Thoracic aorta (tissue), 2 donors: Measurements from ENCODE around the gene IDI1. TPM values are rescaled to one million over a fixed set of nuclear protein-coding genes. Genes with fewer than 3 reads are reported as not detected.

Experiments
- ATAC-seq: fragments of 150-250 bp; one replicate; pipeline ENCODE4 v1.8.0; 2017; ENCODE audit warnings: low read depth; ENCODE audit not compliant: insufficient number of reproducible peaks, low FRiP score
- DNase-seq: peaks from one replicate; pipeline ENCODE4 v3.0.0-alpha.2; 2020; ENCODE audit warnings: low spot score
- H3K27ac ChIP-seq, 2 donors: fragments of 200-600 bp; sonication (generic); 1 replicate in 1 of 2; 2 replicates in 1 of 2; pipeline ENCODE4 v1.5.1; 2016; ENCODE audit warnings: mild to moderate bottlenecking in 2 of 2, moderate library complexity in 2 of 2
- H3K27me3 ChIP-seq: fragments of 200-600 bp; sonication (generic); replicated peaks from 2 replicates; pipeline ENCODE4 v1.6.0; 2016; ENCODE audit warnings: mild to moderate bottlenecking; ENCODE audit not compliant: insufficient read depth
- H3K36me3 ChIP-seq: fragments of 200-600 bp; sonication (generic); one replicate; pipeline ENCODE4 v1.5.1; 2016
- H3K4me1 ChIP-seq, 2 donors: fragments of 200-600 bp; sonication (generic); 1 replicate in 1 of 2; 2 replicates in 1 of 2; pipeline versions ENCODE4 v1.5.1 to v1.6.0; 2016; ENCODE audit warnings: low read depth in 2 of 2, mild to moderate bottlenecking in 1 of 2; ENCODE audit not compliant: control insufficient read depth in 1 of 2
- H3K4me3 ChIP-seq: fragments of 200-600 bp; sonication (generic); 2 replicates; pipeline ENCODE4 v1.5.1; 2016; ENCODE audit warnings: mild to moderate bottlenecking
- H3K9me3 ChIP-seq: fragments of 200-600 bp; sonication (generic); 2 replicates; pipeline ENCODE4 v1.5.1; 2016
- total RNA-seq, 2 donors: library from RNA; depleted of rRNA; stranded (reverse); fragments of >200 nt; gene quantifications; one replicate each; pipeline versions ENCODE4 v1.1.0 to v1.2.3, GENCODE V29; 2016
- TF ChIP-seq, protein P1 (sequence below): fragments of 200-600 bp; sonication (generic); IDR thresholded peaks from one replicate; pipeline ENCODE4 v1.5.1; 2019; ENCODE audit warnings: antibody characterized with exemption

The IDI1 gene
- 10 to 100 TPM; 19.2 to 26.7 TPM for total RNA-seq

DNA sequence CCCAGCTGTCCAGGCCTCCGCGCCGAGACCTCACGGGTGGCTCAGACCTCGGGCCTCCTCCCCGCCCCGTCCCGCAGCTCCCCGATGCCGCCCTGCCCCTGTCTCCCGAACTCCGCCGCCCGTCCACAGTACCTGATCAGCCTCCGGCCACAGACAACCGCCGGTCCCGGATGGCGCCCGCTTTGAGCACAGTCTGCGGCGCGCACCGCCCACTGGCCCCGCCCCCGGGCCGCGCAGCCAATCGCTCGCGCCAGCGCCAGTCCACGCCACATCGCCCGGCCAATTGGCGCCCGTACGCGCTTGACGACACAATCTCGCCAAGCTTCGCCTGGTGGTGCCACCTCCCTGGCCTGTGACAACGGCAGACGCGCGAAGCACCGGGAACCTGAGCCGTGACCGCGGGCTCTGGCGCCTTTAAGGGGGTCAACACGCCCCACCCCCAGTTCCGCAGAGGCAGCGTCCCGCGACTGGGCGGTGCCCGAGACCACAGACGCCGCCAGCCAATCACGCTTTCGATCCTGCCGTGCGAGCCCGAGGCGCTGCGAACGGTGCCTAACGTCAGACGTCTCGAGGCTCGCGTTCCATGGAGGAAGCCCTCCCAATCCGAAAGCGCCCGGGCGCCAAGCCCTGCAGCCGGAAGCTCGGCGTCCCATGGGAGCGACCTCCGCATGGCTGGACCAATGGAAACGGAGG is at the start of gene IDI1:
Gene IDI1, minus strand, starts transcription at position 388 of the 693 bp plus-strand sequence. Its CDS starts 116 bp downstream, at position 272.
- no peaks in the 10 kb centered on the region for H3K9me3 ChIP-seq
- TF ChIP-seq, protein P1, sequence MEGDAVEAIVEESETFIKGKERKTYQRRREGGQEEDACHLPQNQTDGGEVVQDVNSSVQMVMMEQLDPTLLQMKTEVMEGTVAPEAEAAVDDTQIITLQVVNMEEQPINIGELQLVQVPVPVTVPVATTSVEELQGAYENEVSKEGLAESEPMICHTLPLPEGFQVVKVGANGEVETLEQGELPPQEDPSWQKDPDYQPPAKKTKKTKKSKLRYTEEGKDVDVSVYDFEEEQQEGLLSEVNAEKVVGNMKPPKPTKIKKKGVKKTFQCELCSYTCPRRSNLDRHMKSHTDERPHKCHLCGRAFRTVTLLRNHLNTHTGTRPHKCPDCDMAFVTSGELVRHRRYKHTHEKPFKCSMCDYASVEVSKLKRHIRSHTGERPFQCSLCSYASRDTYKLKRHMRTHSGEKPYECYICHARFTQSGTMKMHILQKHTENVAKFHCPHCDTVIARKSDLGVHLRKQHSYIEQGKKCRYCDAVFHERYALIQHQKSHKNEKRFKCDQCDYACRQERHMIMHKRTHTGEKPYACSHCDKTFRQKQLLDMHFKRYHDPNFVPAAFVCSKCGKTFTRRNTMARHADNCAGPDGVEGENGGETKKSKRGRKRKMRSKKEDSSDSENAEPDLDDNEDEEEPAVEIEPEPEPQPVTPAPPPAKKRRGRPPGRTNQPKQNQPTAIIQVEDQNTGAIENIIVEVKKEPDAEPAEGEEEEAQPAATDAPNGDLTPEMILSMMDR, result no peak
- H3K4me3 ChIP-seq, result peak within 1 kb of the TSS; percentile 93
- DNase-seq (peak; percentile 90), ATAC-seq (peak; percentile 96)
- H3K27me3 ChIP-seq, result no peaks in the 10 kb centered on the region
- H3K27ac ChIP-seq, result peak within 1 kb of the TSS; percentile 99 to 100
- no peaks in the 10 kb centered on the region for H3K36me3 ChIP-seq
- H3K4me1 ChIP-seq, result peaks cover 15 to 52% of the 10 kb centered on the region in 2 donors

DNA sequence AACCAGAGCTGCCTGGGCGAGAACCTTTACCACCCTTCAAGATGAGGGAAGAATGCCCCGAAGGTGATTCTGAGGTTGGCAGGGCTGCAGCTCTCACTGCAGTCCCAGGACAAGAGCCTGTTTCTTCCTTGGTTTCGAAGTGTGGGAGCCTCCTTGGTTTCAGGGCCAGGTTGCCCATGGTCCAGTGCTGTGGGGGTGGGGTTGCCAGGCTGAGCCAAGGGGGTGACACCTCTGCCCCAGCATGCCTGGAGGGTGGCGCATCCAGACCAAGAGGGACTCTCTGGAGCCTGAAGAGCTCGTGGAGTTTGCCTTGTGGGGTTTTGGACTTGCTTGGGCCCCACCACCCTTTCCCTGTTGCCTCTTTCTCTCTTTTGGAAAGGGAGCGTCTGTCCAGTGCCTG is 48.5 kb upstream of the IDI1 start:
- H3K27me3 ChIP-seq, result no peaks in the 10 kb centered on the region
- peaks cover 26% of the 10 kb centered on the region for H3K36me3 ChIP-seq
- H3K27ac ChIP-seq, result no peak overlapping the region
- TF ChIP-seq, protein P1, result no peak
- no peaks in the 10 kb centered on the region for H3K9me3 ChIP-seq
- H3K4me3 ChIP-seq, result no peak overlapping the region
- no peak for DNase-seq
- H3K4me1 ChIP-seq, result no peaks in the 10 kb centered on the region
- no peak for ATAC-seq

DNA sequence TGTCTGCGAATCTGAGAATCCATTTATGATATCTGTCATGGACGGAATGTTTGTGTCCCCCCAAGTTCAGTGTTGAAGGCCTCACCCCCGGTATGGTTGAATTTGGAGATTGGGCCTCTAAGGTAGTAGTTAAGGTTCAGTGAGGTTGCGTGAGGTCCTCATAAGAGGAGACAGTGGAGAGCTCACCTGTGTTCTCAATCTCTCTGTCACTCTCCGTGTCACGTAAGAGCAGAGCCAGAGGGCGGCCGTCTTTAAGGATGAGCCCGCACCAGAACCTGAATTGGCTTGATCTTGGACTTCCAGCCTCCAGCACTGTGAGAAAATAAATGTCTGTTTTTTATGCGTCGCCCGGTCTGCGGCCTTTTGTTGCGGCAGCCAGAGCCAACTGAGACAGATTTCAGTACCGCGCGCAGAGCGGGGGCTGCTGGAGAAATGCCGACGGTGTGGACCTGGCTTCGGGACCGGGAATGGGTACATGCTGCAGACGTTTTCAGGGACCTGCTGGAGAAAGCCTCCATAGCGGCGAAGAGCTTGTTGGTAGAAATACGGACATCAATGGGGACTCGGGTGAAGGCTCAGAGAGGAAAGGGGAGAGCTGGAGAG is 47.5 kb upstream of the IDI1 start:
- no peak for DNase-seq
- Histone ChIP-seq H3K4me1 (no peaks in the 10 kb centered on the region), H3K27me3 (no peaks in the 10 kb centered on the region), H3K4me3 (no peak overlapping the region), H3K27ac (no peak overlapping the region), H3K36me3 (peaks cover 29% of the 10 kb centered on the region), H3K9me3 (no peaks in the 10 kb centered on the region)
- no peak for ATAC-seq
- TF ChIP-seq, protein P1, result no peak

DNA sequence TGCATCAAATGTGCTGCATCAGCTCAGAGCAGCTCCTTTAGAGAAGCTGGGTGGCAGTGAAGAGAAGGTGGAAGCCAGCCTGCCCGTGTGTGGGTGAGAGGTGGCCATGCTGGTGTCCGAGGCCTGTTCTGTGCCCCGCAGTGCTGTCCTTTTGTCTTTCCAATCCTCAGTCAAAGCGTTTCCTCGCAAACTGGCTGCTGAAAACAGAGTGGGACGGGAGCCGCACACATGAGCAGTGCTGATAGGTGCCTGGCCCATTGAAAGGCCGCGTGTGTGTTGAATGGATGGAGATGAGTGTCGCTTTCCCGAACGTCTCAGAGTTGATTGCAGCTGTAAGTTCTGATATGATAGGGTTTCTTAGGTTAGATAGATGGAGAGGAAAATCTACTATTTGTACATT is 46.6 kb upstream of the IDI1 start:
- TF ChIP-seq, protein P1, result no peak
- ATAC-seq (no peak), DNase-seq (no peak)
- Histone ChIP-seq H3K9me3 (no peaks in the 10 kb centered on the region), H3K27ac (no peak overlapping the region), H3K36me3 (peaks cover 36% of the 10 kb centered on the region), H3K27me3 (no peaks in the 10 kb centered on the region), H3K4me1 (no peaks in the 10 kb centered on the region), H3K4me3 (no peak overlapping the region)

DNA sequence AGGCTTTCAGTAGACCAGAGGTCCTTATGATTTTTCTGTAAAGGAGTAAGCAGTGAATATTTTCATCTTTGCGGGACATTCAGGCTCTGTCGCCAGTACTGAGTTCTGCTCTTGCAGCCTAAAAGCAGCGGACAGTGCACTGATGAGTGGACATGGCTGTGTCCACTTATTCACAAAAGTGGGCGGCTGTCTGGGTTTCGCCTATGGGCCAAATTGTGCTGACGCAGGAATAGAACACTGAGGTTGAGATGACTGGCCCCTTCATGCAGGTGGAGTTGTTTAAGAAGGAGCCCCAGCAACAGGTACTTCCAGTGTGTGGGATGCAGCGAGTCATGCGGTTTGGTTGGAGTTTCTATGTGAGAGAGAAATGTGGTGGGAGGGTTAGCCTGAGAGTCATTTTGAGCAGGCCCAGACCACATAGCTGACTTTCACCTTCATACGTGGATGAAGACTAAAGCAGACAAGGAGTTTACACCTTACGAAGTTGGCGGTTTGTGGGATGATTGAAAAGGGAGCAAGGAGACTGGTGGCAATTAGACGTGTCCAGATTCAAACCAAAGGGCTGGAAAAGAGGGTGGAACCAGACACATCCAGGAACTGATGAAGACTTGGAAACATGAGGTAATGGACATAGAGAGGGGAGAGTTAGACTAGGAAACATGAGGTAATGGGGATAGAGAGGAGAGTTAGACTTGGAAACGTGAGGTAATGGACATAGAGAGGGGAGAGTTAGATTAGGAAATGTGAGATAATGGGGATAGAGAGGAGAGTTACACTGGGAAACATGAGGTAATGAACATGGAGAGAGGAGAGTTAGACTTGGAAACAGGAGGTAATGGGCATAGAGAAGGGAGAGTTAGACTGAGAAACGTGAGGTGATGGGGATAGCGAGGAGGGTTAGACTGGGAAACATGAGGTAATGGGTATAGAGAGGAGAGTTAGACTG is 45.5 kb upstream of the IDI1 start:
- DNase-seq, result no peak
- Histone ChIP-seq H3K27me3 (no peaks in the 10 kb centered on the region), H3K4me1 (no peaks in the 10 kb centered on the region), H3K4me3 (no peak overlapping the region), H3K27ac (no peak overlapping the region), H3K36me3 (peaks cover 44% of the 10 kb centered on the region), H3K9me3 (no peaks in the 10 kb centered on the region)
- ATAC-seq, result no peak
- TF ChIP-seq, protein P1, result no peak
